ENCODE results near the gene DPCD.

The DPCD gene

DNA sequence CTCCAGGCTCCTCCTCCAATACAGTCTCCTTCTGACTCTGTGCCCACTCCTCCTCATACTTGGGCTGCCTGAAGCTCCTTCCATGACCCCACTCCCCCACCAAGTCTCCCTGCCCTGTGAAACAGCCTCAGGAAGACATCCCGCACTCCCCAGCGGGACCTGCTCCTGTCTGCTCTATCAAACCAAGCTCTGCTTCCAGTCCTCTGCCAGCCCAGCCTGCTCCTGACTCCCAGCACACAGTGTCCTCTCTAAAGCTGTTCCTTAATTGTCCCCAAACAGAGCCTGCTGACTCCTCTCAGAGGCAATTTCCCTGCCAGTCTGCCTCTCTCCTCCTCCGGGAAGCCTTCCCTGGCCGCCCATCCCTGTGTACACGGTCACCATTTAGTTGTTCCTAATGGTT is 9.9 kb upstream of the DPCD start:
- Histone ChIP-seq H3K4me3 (IDR thresholded peaks at IDR 0.05; ENCODE audit: insufficient read depth, low read depth, low read length) (no peak overlapping the region), H3K9ac (no peak overlapping the region), H3K27ac (no peak overlapping the region), H4K20me1 (ENCODE audit: insufficient read depth) (no peaks in the 10 kb centered on the region), H3K27me3 (ENCODE audit: insufficient read depth, low read depth) (no peaks in the 10 kb centered on the region), H2AFZ (ENCODE audit: low read depth) (no peak overlapping the region), H3K79me2 (ENCODE audit: insufficient read depth, low read depth) (no peaks in the 10 kb centered on the region), H3K4me2 (no peak overlapping the region), H3K36me3 (ENCODE audit: insufficient read depth) (no peaks in the 10 kb centered on the region), H3K4me1 (ENCODE audit: low read depth, poor library complexity, severe bottlenecking) (peaks cover 15% of the 10 kb centered on the region)
- TF ChIP-seq, protein P1, sequence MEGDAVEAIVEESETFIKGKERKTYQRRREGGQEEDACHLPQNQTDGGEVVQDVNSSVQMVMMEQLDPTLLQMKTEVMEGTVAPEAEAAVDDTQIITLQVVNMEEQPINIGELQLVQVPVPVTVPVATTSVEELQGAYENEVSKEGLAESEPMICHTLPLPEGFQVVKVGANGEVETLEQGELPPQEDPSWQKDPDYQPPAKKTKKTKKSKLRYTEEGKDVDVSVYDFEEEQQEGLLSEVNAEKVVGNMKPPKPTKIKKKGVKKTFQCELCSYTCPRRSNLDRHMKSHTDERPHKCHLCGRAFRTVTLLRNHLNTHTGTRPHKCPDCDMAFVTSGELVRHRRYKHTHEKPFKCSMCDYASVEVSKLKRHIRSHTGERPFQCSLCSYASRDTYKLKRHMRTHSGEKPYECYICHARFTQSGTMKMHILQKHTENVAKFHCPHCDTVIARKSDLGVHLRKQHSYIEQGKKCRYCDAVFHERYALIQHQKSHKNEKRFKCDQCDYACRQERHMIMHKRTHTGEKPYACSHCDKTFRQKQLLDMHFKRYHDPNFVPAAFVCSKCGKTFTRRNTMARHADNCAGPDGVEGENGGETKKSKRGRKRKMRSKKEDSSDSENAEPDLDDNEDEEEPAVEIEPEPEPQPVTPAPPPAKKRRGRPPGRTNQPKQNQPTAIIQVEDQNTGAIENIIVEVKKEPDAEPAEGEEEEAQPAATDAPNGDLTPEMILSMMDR (conservative IDR thresholded peaks at IDR 0.05; ENCODE audit: low read depth, low read length): no peak

DNA sequence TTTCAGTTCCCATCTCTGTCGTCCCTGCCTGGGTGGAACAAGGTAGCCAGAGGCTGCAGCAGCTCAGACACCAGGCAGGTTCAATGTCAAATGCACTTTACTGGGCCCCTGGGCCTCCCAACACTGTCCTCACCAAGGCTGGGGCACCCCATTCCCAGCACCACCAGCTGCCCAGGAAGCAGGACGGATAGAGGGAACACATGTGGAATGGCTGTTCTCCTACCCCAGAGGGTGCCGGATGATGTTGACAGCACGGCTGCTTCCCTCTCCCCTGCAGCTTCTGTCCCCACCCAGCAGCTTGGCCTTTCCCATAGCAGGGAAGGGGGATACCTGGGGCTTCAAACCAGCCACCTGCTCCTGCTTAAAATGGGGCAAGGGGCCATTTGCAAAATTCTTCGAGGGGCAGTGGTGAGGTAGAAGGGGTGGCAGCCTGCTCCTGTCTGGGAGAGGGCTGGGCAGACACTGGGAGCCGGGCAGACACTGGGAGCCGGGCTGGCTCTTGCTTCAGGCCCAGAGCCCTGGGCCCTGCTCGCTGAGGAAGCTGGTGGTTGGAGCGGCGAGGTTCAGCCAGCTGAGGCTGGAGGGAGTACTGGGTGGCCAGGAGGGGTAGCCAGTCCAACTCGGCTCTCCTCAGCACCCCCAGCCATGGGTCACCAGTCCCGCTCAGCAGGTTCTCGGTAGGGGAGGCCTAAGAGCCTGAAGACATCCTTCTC is 9.2 kb upstream of the DPCD start:
- no peaks in the 10 kb centered on the region for H3K27me3 ChIP-seq (ENCODE audit: insufficient read depth, low read depth)
- H3K36me3 ChIP-seq (ENCODE audit: insufficient read depth): no peaks in the 10 kb centered on the region
- no peaks in the 10 kb centered on the region for H4K20me1 ChIP-seq (ENCODE audit: insufficient read depth)
- H3K79me2 ChIP-seq (ENCODE audit: insufficient read depth, low read depth): no peaks in the 10 kb centered on the region
- no peak overlapping the region for H3K9ac ChIP-seq
- H3K4me1 ChIP-seq (ENCODE audit: low read depth, poor library complexity, severe bottlenecking): peaks cover 15% of the 10 kb centered on the region
- H2AFZ ChIP-seq (ENCODE audit: low read depth): no peak overlapping the region
- no peak overlapping the region for H3K4me3 ChIP-seq (IDR thresholded peaks at IDR 0.05; ENCODE audit: insufficient read depth, low read depth, low read length)
- no peak overlapping the region for H3K27ac ChIP-seq
- TF ChIP-seq, protein P1 (conservative IDR thresholded peaks at IDR 0.05; ENCODE audit: low read depth, low read length): no peak
- no peak overlapping the region for H3K4me2 ChIP-seq

DNA sequence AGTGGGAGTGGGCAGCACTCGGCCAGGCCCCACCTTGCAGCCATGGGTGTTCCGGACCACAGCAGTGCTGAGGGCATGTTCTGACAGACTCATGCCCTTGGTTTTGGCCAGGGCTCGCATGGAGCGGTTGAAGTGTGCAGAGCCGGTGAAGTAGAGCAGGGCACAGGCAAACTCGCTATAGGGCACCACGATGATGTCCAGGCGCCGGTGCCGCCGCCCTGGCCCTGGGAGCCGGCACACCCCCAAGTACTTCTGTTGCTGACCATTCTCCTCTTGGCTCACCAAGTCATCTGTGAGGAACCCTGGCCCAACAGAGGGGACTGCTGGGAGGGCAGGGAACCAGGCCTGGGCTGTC is 8.6 kb upstream of the DPCD start:
- H3K79me2 ChIP-seq (ENCODE audit: insufficient read depth, low read depth): no peaks in the 10 kb centered on the region
- H2AFZ ChIP-seq (ENCODE audit: low read depth): no peak overlapping the region
- H4K20me1 ChIP-seq (ENCODE audit: insufficient read depth): no peaks in the 10 kb centered on the region
- no peaks in the 10 kb centered on the region for H3K27me3 ChIP-seq (ENCODE audit: insufficient read depth, low read depth)
- H3K4me2 ChIP-seq: no peak overlapping the region
- H3K36me3 ChIP-seq (ENCODE audit: insufficient read depth): no peaks in the 10 kb centered on the region
- H3K27ac ChIP-seq: no peak overlapping the region
- H3K4me3 ChIP-seq (IDR thresholded peaks at IDR 0.05; ENCODE audit: insufficient read depth, low read depth, low read length): no peak overlapping the region
- H3K4me1 ChIP-seq (ENCODE audit: low read depth, poor library complexity, severe bottlenecking): peaks cover 15% of the 10 kb centered on the region
- H3K9ac ChIP-seq: no peak overlapping the region
- TF ChIP-seq, protein P1 (conservative IDR thresholded peaks at IDR 0.05; ENCODE audit: low read depth, low read length): no peak

DNA sequence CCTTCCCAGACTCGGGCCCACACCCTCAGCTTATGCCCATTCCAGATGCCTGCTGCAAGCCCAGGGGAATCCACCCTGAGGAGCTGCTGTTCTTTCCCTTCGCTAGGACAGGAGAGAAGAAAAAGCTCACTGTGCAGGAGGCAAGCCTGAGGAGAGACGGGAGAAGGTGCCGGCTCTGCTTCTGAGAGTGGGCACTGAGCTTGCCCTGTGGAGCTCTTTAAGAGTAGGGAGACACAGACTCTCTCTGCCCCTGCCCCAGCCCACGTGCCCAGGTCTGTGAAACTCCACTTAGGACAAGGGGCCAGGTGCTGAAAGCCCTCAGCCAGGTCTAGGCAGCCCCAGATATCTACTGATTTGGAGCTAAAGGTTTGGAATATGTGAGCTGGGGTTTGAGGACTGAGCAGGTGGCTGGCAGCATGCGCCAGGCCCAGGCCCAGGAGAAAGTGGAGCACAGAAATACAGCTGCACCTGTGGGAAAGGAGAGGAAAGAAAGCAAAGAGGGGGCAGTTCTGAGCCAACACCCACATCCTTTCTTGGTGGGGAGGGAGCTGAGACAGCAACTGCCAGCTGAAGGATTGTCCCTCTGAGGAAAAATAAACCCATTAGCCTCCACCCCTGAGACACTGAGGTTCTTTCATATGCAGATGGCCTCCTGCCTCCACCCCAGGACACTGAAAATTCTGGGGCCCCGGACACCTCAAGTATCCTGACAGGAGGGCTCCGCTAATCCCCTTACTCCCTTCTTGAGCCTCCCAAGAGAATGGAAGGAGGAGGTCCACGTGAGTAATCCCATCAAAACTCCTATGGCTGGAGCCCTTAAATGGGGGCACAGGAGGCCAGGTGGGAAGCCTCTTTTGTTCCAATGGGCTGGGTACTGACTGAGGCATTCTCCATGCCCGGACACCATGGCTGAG is 7.4 kb upstream of the DPCD start:
- no peak overlapping the region for H3K9ac ChIP-seq
- H3K36me3 ChIP-seq (ENCODE audit: insufficient read depth): no peaks in the 10 kb centered on the region
- no peak overlapping the region for H3K4me3 ChIP-seq (IDR thresholded peaks at IDR 0.05; ENCODE audit: insufficient read depth, low read depth, low read length)
- TF ChIP-seq, protein P1 (conservative IDR thresholded peaks at IDR 0.05; ENCODE audit: low read depth, low read length): no peak
- no peaks in the 10 kb centered on the region for H3K27me3 ChIP-seq (ENCODE audit: insufficient read depth, low read depth)
- H2AFZ ChIP-seq (ENCODE audit: low read depth): no peak overlapping the region
- H3K27ac ChIP-seq: no peak overlapping the region
- H4K20me1 ChIP-seq (ENCODE audit: insufficient read depth): no peaks in the 10 kb centered on the region
- H3K4me1 ChIP-seq (ENCODE audit: low read depth, poor library complexity, severe bottlenecking): peaks cover 15% of the 10 kb centered on the region
- no peak overlapping the region; the same call in 1 of the 2 replicates for H3K4me2 ChIP-seq
- H3K79me2 ChIP-seq (ENCODE audit: insufficient read depth, low read depth): no peaks in the 10 kb centered on the region
